Epithelial cell of proximal tubule (primary cell): Measurements from ENCODE around the gene RFK. TPM values are rescaled to one million over a fixed set of nuclear protein-coding genes. Genes with fewer than 3 reads are reported as not detected.
A peak's percentile ranks its signal among the peaks of the same experiment; 100 is the strongest.

Experiments
- DNase-seq: peaks from one replicate; pipeline ENCODE4 v3.0.0-alpha.2; 2011; ENCODE audit warnings: low read depth
- H3K4me3 ChIP-seq: 2 replicates; pipeline ENCODE4 v1.5.1; 2011; ENCODE audit warnings: low read depth, mild to moderate bottlenecking, low read length
- total RNA-seq: library from RNA; depleted of rRNA; stranded (reverse); fragments of >200 nt; gene quantifications from 2 replicates; pipeline ENCODE4 v1.2.3, GENCODE V29; 2015
- TF ChIP-seq, protein P1 (sequence below): conservative IDR thresholded peaks from 2 replicates; pipeline ENCODE4 v1.5.1; 2012; ENCODE audit warnings: low read depth, mild to moderate bottlenecking, low read length

The RFK gene
- total RNA-seq, 1 donor from 2014 or later, result 33.6 TPM

DNA sequence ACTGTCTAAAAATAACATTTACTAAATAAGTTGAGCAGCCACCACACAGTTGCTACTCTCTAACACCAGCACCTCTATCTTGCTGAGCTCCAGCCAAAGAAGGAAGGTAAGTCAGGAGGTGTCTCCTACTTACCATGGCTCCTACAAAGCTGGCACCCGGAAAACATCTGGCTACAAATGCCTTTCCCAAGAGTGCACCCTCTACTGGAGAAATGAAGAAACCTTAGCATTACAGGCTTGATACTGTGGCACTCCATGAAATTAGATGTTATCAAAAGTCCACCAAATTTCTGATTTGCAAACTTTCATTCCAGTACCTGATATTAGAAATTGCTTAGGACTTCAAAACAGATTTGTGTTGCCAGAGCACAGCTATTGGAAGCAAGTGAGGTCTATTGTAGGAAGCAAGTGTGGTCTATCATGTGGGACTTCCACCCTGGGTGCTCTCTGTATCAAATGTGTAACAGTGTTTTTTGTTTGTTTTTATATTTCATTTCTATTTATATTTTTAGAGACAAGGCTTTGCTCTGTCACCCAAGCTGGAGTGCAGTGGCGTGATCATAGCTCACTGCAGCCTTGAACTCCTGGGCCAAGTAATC is 25.7 kb upstream of the RFK start:
- DNase-seq, result no peak
- TF ChIP-seq, protein P1, sequence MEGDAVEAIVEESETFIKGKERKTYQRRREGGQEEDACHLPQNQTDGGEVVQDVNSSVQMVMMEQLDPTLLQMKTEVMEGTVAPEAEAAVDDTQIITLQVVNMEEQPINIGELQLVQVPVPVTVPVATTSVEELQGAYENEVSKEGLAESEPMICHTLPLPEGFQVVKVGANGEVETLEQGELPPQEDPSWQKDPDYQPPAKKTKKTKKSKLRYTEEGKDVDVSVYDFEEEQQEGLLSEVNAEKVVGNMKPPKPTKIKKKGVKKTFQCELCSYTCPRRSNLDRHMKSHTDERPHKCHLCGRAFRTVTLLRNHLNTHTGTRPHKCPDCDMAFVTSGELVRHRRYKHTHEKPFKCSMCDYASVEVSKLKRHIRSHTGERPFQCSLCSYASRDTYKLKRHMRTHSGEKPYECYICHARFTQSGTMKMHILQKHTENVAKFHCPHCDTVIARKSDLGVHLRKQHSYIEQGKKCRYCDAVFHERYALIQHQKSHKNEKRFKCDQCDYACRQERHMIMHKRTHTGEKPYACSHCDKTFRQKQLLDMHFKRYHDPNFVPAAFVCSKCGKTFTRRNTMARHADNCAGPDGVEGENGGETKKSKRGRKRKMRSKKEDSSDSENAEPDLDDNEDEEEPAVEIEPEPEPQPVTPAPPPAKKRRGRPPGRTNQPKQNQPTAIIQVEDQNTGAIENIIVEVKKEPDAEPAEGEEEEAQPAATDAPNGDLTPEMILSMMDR, result peak; percentile 78
- H3K4me3 ChIP-seq, result no peak overlapping the region

DNA sequence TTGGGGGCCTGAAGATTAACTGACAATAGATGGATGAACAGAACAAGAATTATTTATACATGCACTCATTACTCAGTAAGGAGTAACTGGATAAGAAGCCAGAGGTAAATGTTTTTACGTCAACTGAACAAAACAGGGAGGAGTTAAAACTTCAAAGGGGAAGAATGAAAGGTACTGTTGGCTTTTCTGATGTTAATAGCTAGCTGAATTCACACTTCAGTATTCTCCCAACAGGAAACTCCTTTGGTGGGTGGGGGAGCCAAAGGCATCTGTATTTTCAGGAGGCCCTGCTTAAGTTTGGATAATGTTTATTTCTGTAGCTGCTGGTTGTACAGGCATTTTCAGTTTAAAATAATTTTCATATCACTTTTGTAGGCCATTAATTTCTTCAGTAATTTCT is 23.2 kb upstream of the RFK start:
- H3K4me3 ChIP-seq, result no peak overlapping the region
- TF ChIP-seq, protein P1, result no peak
- DNase-seq, result no peak

DNA sequence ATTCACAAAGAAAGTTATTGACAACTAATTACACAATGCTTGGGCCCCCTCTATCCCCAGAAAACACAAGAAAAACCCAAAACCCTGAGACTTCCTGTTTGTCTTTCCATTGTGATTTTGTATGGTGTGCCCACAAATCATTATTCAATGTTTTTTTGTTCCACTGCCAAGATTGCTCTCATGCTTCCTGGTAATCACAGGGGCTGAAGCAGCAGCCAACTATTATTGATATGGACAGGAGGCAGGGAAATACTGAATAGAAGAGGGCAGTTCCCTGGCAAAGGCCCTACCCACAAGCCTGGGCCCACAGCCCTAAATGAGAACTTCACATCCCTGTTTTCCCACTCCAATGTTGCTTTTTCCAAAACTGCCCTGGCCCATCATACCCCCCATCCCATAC is 21.5 kb upstream of the RFK start:
- H3K4me3 ChIP-seq, result no peak overlapping the region
- TF ChIP-seq, protein P1, result no peak
- DNase-seq, result no peak

DNA sequence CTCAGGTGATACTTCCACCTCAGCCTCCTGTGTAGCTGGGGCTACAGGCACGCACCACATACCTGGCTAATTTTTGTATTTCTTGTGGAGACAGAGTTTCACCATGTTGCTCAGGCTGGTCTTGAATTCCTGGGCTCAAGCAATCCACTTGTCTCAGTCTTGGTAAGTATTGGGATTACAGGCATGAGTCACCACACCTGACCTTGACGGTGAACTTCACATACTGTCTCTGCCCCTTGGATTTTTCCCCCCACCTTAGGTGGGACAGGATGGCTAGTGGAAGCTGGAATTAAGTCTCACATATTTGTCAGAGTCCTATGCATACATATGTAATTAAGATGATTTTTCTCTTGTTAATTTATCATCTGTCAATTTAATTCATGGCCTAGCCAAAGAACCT is 20.9 kb upstream of the RFK start:
- TF ChIP-seq, protein P1, result no peak
- no peak overlapping the region for H3K4me3 ChIP-seq
- DNase-seq, result no peak

DNA sequence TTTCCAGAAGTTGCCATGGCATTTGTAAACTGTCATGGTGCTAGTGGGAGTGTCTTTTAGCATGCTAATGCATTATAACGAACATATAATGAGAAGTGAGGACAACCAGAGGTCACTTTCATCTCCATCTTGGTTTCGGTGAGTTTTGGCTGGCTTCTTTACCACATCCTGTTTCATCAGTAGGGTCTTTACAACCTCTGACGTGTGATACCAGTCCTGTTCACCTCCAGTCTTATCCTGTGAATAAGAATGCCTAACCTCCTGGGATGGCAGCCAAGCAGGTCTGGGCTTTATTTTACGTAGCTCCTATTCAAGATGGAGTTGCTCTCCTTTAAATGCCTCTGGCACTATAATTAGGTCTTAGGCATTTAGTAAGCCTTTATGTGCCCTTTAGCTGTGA is 20.4 kb upstream of the RFK start:
- DNase-seq, result no peak
- no peak overlapping the region for H3K4me3 ChIP-seq
- TF ChIP-seq, protein P1, result no peak

DNA sequence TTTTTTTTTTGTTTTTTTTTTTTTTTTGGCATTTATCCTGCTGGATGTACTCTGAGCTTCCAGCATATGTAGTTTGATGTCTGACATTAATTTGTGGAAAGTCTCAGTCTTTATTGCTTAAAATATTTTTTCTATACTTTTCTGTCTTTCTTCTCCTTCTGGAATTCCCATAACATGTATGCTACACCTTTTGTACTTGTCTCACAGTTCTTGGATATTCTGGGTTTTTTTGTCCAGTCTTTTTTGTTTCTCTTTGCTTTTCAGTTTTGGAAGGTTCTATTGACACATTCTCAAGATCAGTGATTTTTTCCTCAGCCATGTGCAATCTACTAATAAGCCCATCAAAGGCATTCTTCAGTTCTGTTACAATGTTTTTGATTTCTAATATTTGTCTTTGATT is 19.4 kb upstream of the RFK start:
- no peak for DNase-seq
- no peak overlapping the region for H3K4me3 ChIP-seq
- TF ChIP-seq, protein P1, result no peak

DNA sequence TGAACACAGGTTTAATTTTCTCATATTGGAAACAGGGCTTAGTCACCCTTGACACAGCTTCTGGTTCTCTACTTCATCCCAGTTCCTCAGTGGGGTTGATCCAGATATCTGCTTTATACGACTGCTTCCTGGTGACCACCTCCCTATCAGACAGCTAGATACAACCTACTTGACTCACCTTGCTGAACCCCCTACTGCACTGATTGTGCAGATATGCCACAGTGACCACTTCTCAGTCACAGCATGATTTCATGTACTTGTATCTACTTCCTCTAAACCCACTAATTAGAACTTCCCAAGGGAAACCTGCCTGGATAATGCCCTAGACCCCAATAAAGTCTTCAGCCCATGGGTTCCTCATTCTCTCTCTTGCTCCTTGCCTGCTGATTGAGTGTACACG is 18.4 kb upstream of the RFK start:
- TF ChIP-seq, protein P1, result no peak
- DNase-seq, result no peak
- H3K4me3 ChIP-seq, result no peak overlapping the region
